HepG2 (cell line): ENCODE data around the gene GRK3. TPM values are rescaled to one million over a fixed set of nuclear protein-coding genes. Genes with fewer than 3 reads are reported as not detected.

Experiments used
- ATAC-seq: fragments of 200-7000 bp; cut with Tn5 transposase; 3 replicates; pipeline ENCODE4 v1.9.1; 2020; ENCODE audit warnings: mild to moderate bottlenecking, moderate library complexity
- BruUV-seq: library from RNA; stranded (reverse); fragments of 400-500 nt; replicated peaks from 2 replicates; lab custom pipeline; 2021; lab: Mats Ljungman, UMichigan
- CTCF ChIA-PET: fragments of 300-600 bp; formaldehyde crosslinking; extraction: SDS; loops from one replicate; lab custom pipeline; 2021; ENCODE audit warnings: low total read pairs, inconsistent platforms, low intra/inter-chr PET ratio; lab: Yijun Ruan, JAX
- POLR2A ChIA-PET: fragments of 350-600 bp; sonication (Branson Sonifier 250); formaldehyde crosslinking; loops from one replicate; lab custom pipeline; 2020; ENCODE audit warnings: antibody characterized with exemption, inconsistent platforms; lab: Yijun Ruan, JAX
- DNase-seq: peaks from one replicate; pipeline ENCODE4 v3.0.0-alpha.2; 2015; ENCODE audit warnings: low spot score
- FAIRE-seq: peaks from 3 replicates; lab custom pipeline; 2011; peaks lifted over from hg19 to GRCh38; lab: Jason Lieb, UNC
- H2AFZ ChIP-seq: one replicate; pipeline ENCODE4 v1.6.1; 2011; ENCODE audit warnings: low read length, inconsistent platforms
- H3K27ac ChIP-seq: fragments of 300-600 bp; 3 replicates; pipeline ENCODE4 v1.8.0; 2011; ENCODE audit warnings: mixed run types, mild to moderate bottlenecking, mixed read lengths, low read length, inconsistent platforms; ENCODE audit not compliant: insufficient read depth; ENCODE audit errors: extremely low read length
- H3K27me3 ChIP-seq, 2 experiments: fragments of 200-600 bp in 1 of 2; 2 replicates in 1 of 2; 3 replicates in 1 of 2; pipeline versions ENCODE4 v1.6.0 to v1.8.0; 2011; ENCODE audit warnings: low read length in 2 of 2, mild to moderate bottlenecking in 2 of 2, moderate library complexity in 2 of 2, inconsistent platforms in 1 of 2; ENCODE audit not compliant: insufficient read depth in 2 of 2, control insufficient read depth in 1 of 2
- H3K36me3 ChIP-seq, 2 experiments: fragments of 200-600 bp in 1 of 2; replicated peaks in 1 of 2; 2 replicates in 1 of 2; 3 replicates in 1 of 2; pipeline versions ENCODE4 v1.5.1 to v1.8.0; 2011; ENCODE audit warnings: low read length in 2 of 2, inconsistent platforms in 1 of 2; ENCODE audit not compliant: insufficient read depth in 2 of 2, control insufficient read depth in 1 of 2
- H3K4me1 ChIP-seq: 2 replicates; pipeline ENCODE4 v1.5.1; 2012; ENCODE audit warnings: low read length, inconsistent platforms; ENCODE audit not compliant: insufficient read depth
- H3K4me2 ChIP-seq: 2 replicates; pipeline ENCODE4 v1.6.0; 2011; ENCODE audit warnings: low read depth, low read length, inconsistent platforms
- H3K4me3 ChIP-seq, 3 experiments: fragments of 200-600 bp in 1 of 3; sonication (generic), shearing (Covaris generic) in 1 of 3; replicated peaks in 1 of 3; 2 replicates each; pipeline ENCODE4 v1.5.1; 2011 to 2016; ENCODE audit warnings: low read length in 3 of 3, inconsistent platforms in 2 of 3, low read depth in 2 of 3, mild to moderate bottlenecking in 2 of 3, control low read depth in 1 of 3, mixed read lengths in 1 of 3; ENCODE audit not compliant: insufficient read depth in 1 of 3
- H3K79me2 ChIP-seq: one replicate; pipeline ENCODE4 v1.6.1; 2011; ENCODE audit warnings: low read length, inconsistent platforms; ENCODE audit not compliant: insufficient read depth
- H3K9ac ChIP-seq: 2 replicates; pipeline ENCODE4 v1.6.0; 2011; ENCODE audit warnings: mild to moderate bottlenecking, low read depth, low read length, inconsistent platforms; ENCODE audit not compliant: insufficient read depth
- H3K9me3 ChIP-seq: 2 replicates; pipeline ENCODE4 v1.5.1; 2012; ENCODE audit warnings: mild to moderate bottlenecking, low read length
- H4K20me1 ChIP-seq: 2 replicates; pipeline ENCODE4 v1.6.0; 2011; ENCODE audit warnings: inconsistent platforms, mild to moderate bottlenecking, low read length, moderate library complexity; ENCODE audit not compliant: insufficient read depth
- ASH2L ChIP-seq: fragments of 300-600, 200-600 bp; sonication (generic); IDR thresholded peaks from 2 replicates; pipeline ENCODE4 v1.7.0; 2017; ENCODE audit warnings: low read depth, mild to moderate bottlenecking, moderate library complexity, mixed read lengths, low read length; ENCODE audit not compliant: insufficient read length
- BHLHE40 ChIP-seq: IDR thresholded peaks from 2 replicates; pipeline ENCODE4 v1.6.1; 2011; ENCODE audit warnings: low read length, improper control_type of control experiment
- FOXK2 ChIP-seq: fragments of 450-650 bp; IDR thresholded peaks from 2 replicates; pipeline ENCODE4 v1.6.1; 2016
- HNRNPLL ChIP-seq: fragments of 200-400 bp; formaldehyde crosslinking; IDR thresholded peaks from 2 replicates; pipeline ENCODE4 v1.6.1; 2017; ENCODE audit warnings: mild to moderate bottlenecking, low read depth, low read length; ENCODE audit not compliant: poor library complexity, severe bottlenecking
- RFX1 ChIP-seq: fragments of 450-650 bp; IDR thresholded peaks from 2 replicates; pipeline ENCODE4 v1.6.1; 2017
- SNAI1 ChIP-seq: sonication (generic); formaldehyde crosslinking; IDR thresholded peaks from 2 replicates; pipeline ENCODE4 v1.5.0; 2020; ENCODE audit warnings: mild to moderate bottlenecking, missing genetic modification reagents, borderline replicate concordance
- ZBTB8A ChIP-seq: sonication (generic); formaldehyde crosslinking; IDR thresholded peaks from 2 replicates; pipeline ENCODE4 v1.4.0; 2020; ENCODE audit warnings: mild to moderate bottlenecking, low read depth, missing genetic modification reagents, borderline replicate concordance
- ZEB1 ChIP-seq: IDR thresholded peaks from 2 replicates; pipeline ENCODE4 v1.6.1; 2012; ENCODE audit warnings: mild to moderate bottlenecking, low read depth, inconsistent platforms; ENCODE audit not compliant: insufficient replicate concordance
- ZFP37 ChIP-seq: sonication (generic); formaldehyde crosslinking; IDR thresholded peaks from 2 replicates; pipeline ENCODE4 v1.4.0; 2020; ENCODE audit warnings: missing genetic modification reagents, borderline replicate concordance
- ZHX1 ChIP-seq: sonication (generic); formaldehyde crosslinking; IDR thresholded peaks from 2 replicates; pipeline ENCODE4 v1.8.1; 2022; ENCODE audit warnings: low read depth, mild to moderate bottlenecking, missing genetic modification reagents
- ZNF124 ChIP-seq: sonication (generic); formaldehyde crosslinking; IDR thresholded peaks from 2 replicates; pipeline ENCODE4 v1.4.0; 2020; ENCODE audit warnings: missing genetic modification reagents
- ZNF207 ChIP-seq: fragments of 450-650 bp; IDR thresholded peaks from 2 replicates; pipeline ENCODE4 v1.6.1; 2016; ENCODE audit warnings: antibody characterized with exemption, borderline replicate concordance
- ZNF256 ChIP-seq: sonication (generic); formaldehyde crosslinking; conservative IDR thresholded peaks from 2 replicates; pipeline ENCODE4 v1.4.0; 2020; ENCODE audit warnings: missing genetic modification reagents
- ZNF335 ChIP-seq: sonication (generic); formaldehyde crosslinking; IDR thresholded peaks from 2 replicates; pipeline ENCODE4 v1.4.0; 2020; ENCODE audit warnings: missing genetic modification reagents
- ZNF350 ChIP-seq: sonication (generic); formaldehyde crosslinking; IDR thresholded peaks from 2 replicates; pipeline ENCODE4 v1.4.0; 2020; ENCODE audit warnings: mild to moderate bottlenecking, low read depth, missing genetic modification reagents, borderline replicate concordance
- ZNF850 ChIP-seq: sonication (generic); formaldehyde crosslinking; conservative IDR thresholded peaks from 2 replicates; pipeline ENCODE4 v1.9.0; 2021; ENCODE audit warnings: mild to moderate bottlenecking, missing genetic modification reagents
- ZNF878 ChIP-seq: sonication (generic); formaldehyde crosslinking; IDR thresholded peaks from 2 replicates; pipeline ENCODE4 v1.8.1; 2023; ENCODE audit warnings: mild to moderate bottlenecking, missing genetic modification reagents, moderate library complexity
- WGBS: methylation state at CpG from one replicate; pipeline ENCODE4 v1.1.6; 2017; ENCODE audit warnings: low lambda C conversion rate; 5-methylcytosine and 5-hydroxymethylcytosine counted together
- in situ Hi-C: cut with HindIII; loops from 2 replicates; pipeline ENCODE4 v1.10.0; 2017; ENCODE audit warnings: low pct_unique_long_range_greater_than_20kb; ENCODE audit not compliant: extremely low pct_ligation_motif_present
- intact Hi-C: fragments of 100-400 bp; cut with micrococcal nuclease; formaldehyde crosslinking; loops from one replicate; pipeline ENCODE4 v1.10.0; 2022; ENCODE audit not compliant: unreplicated experiment
- polyA plus RNA-seq, 8 experiments: library from polyadenylated mRNA; depleted of rRNA in 3 of 8; stranded (reverse) in 7 of 8; unstranded in 1 of 8; fragments of >200 nt; fragmentation: Illumina TruSeq in 4 of 8; extraction: Trizol in 4 of 8; gene quantifications; 2 replicates each; pipeline versions ENCODE4 v1.2.1 to v1.2.3, GENCODE V29; 2011 to 2016; ENCODE audit warnings: low read depth in 4 of 8, missing spikeins in 1 of 8, mixed read lengths in 1 of 8; ENCODE audit not compliant: insufficient read depth in 1 of 8
- total RNA-seq, 5 experiments: library from RNA; depleted of rRNA; stranded (reverse); fragments of >200 nt; fragmentation: Illumina TruSeq; extraction: Trizol; gene quantifications; 2 replicates each; pipeline ENCODE4 v1.2.3, GENCODE V29; 2016; ENCODE audit warnings: low read depth in 1 of 5

GRK3 gene
- total and polyA plus RNA-seq, 2 of the 13 experiments (the other 11 are each of a cell fraction or from before 2014, with no cell fraction given), result 8.5 to 16.7 TPM

- TF ChIP-seq ZNF350 (CRISPR knock-in tag) (no peak), ZNF124 (CRISPR knock-in tag) (no peak), ZNF207 (no peak), ZNF878 (CRISPR knock-in tag) (no peak), ZFP37 (no peak), ZBTB8A (CRISPR knock-in tag) (no peak), RFX1 (no peak), HNRNPLL (no peak)
- TF ChIP-seq, all 625 proteins: peak for 0
Observed at GRCh38 chr22:25762147-25762546, 197.7 kb downstream of the GRK3 start (continued).

- Histone ChIP-seq H4K20me1 (no peaks in the 10 kb centered on the region), H3K36me3 (no peaks in the 10 kb centered on the region), H3K79me2 (no peaks in the 10 kb centered on the region), H3K27me3 (peaks cover 1 to 6% of the 10 kb centered on the region in 2 experiments; a peak in 3 of 5 replicates), H3K4me2 (no peak overlapping the region), H3K4me1 (peaks cover 34% of the 10 kb centered on the region), H2AFZ (no peak overlapping the region), H3K9ac (no peak overlapping the region), H3K9me3 (peaks cover 18% of the 10 kb centered on the region), H3K27ac (no peak overlapping the region), H3K4me3 (no peak overlapping the region)
- no peak for ATAC-seq
- intact Hi-C loops, result no loop called here
- ChIA-PET POLR2A (no interaction called here), CTCF (no interaction called here)
- no TSS peak for BruUV-seq
- FAIRE-seq, result no peak
- in situ Hi-C loops, result no loop called here
- 53% methylated on average over 7 of the region's 7 CpGs for WGBS
- no peak for DNase-seq
- TF ChIP-seq SNAI1 (no peak), ASH2L (no peak), BHLHE40 (no peak), FOXK2 (no peak), ZNF335 (CRISPR knock-in tag) (no peak), ZEB1 (no peak), ZNF256 (CRISPR knock-in tag) (no peak), ZNF850 (CRISPR knock-in tag) (no peak), ZHX1 (no peak)
Observed at GRCh38 chr22:25763239-25763777, 198.8 kb downstream of the GRK3 start.
